HG02610 (cell line): ENCODE results near the gene PDE12.
A peak's percentile ranks its signal among the peaks of the same experiment; 100 is the strongest.
"Not testable (repeated sequence)": the region's sequence is repeated elsewhere in the genome, so short reads cannot be mapped to it uniquely, and the experiment has no call there.

Source experiments
- ATAC-seq: cut with Tn5 transposase; IDR thresholded peaks from one replicate; pipeline ENCODE4 v1.9.1; 2021; ENCODE audit warnings: mild to moderate bottlenecking, moderate library complexity; ENCODE audit not compliant: unreplicated experiment

PDE12 gene

GRCh38 chr3:57583544-57583943 lies 27.5 kb downstream of the PDE12 start:
- no peak for ATAC-seq

- no peak for ATAC-seq
Observed at GRCh38 chr3:57586778-57587177, 30.7 kb downstream of the PDE12 start.

- no peak for ATAC-seq
Observed at GRCh38 chr3:57587905-57588304, 31.8 kb downstream of the PDE12 start.

- no peak for ATAC-seq
Observed at GRCh38 chr3:57592306-57592705, 36.2 kb downstream of the PDE12 start.

GRCh38 chr3:57594144-57594543 lies 38.1 kb downstream of the PDE12 start:
- no peak for ATAC-seq

- no peak for ATAC-seq
Observed at GRCh38 chr3:57594576-57594975, 38.5 kb downstream of the PDE12 start.

GRCh38 chr3:57596495-57597126 lies 40.5 kb downstream of the PDE12 start:
- no peak for ATAC-seq

GRCh38 chr3:57597127-57597923 lies 41.3 kb downstream of the PDE12 start, which contains the start of gene ARF4:
Gene ARF4 (minus strand): TSS chr3:57597344. CDS start chr3:57597140, 204 bp downstream.
- peak; percentile 95 for ATAC-seq

- ATAC-seq = no peak
Observed at GRCh38 chr3:57598765-57599360, 42.8 kb downstream of the PDE12 start.

- ATAC-seq = no peak
Observed at GRCh38 chr3:57600195-57600594, 44.1 kb downstream of the PDE12 start.

GRCh38 chr3:57604971-57605370 lies 48.9 kb downstream of the PDE12 start:
- ATAC-seq = no peak

GRCh38 chr3:57605683-57606082 lies 49.6 kb downstream of the PDE12 start:
- no peak for ATAC-seq

GRCh38 chr3:57611870-57612269 lies 55.8 kb downstream of the PDE12 start:
- not testable (repeated sequence) for ATAC-seq

- no peak for ATAC-seq
Observed at GRCh38 chr3:57616233-57616632, 60.2 kb downstream of the PDE12 start.
